Activated T-helper 1 cell treated with Interleukin-2 at 50 U/mL for 16 hours (primary cell): ENCODE results near the gene GAL3ST3.
A peak's percentile ranks its signal among the peaks of the same experiment; 100 is the strongest.
"Not testable (repeated sequence)": the region's sequence is repeated elsewhere in the genome, so short reads cannot be mapped to it uniquely, and the experiment has no call there.

Source experiments
- DNase-seq: peaks from one replicate; pipeline ENCODE4 v3.0.0-alpha.2; 2020; ENCODE audit warnings: low read depth

The GAL3ST3 gene

DNA sequence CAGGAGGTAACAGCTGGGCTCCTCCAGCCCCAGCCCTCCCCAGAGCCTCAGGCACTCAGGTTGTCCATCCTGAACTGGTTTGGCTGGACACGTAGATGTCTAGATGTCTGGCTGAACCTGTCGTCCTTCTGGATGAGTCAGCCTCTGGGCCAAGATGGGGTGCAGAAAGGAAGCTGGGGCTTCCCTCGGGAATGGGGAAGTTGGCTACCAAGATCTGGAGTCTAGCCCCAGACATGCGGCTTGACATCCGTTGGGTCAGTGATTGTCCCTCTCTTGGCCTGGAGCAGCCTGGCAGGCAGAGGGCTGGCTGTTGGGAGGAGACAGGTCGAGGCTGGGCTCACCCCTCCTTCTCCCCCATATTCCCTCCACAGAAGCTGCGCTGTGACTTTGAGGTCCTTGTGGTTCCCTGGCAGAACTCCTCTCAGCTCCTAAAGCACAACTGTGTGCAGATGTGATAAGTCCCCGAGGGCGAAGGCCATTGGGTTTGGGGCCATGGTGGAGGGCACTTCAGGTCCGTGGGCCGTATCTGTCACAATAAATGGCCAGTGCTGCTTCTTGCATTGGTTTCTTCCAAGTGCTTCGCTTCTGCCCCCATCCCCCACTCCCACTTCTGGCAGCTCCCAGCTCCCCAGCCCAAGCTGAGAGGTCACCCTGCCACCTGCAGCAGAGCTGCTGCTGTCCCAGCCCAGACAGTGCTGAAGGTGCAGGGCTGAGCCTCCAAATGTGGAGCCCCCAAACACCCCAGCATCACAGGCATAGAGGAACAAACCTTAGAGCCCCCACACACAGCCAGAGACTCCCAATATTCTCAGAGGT is 35.8 kb downstream of the GAL3ST3 start:
- DNase-seq, result no peak

DNA sequence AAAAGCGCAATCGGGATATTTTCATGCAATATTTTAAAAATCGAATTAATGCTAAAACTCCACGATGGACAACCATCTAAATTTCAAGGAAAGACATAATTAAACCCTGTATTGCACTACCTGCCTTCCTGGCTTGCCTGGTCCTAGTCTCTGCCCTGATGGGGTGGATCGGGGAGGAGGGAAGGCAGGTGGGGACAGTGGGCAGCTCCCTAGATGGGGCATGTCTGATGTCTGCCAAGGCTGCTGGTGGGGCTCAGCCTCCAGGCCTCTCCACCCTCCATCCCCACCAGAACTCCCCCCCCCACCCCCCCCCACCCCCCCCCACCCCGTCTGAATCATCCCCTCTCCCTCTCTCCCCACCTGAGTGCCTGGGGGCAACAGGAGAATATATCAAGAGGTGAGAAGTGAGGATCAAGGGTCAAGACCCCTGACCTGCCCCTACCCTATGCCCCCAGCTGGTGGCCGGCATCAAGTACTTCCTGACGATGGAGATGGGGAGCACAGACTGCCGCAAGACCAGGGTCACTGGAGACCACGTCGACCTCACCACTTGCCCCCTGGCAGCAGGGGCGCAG is 36.5 kb downstream of the GAL3ST3 start:
- DNase-seq, result no peak

DNA sequence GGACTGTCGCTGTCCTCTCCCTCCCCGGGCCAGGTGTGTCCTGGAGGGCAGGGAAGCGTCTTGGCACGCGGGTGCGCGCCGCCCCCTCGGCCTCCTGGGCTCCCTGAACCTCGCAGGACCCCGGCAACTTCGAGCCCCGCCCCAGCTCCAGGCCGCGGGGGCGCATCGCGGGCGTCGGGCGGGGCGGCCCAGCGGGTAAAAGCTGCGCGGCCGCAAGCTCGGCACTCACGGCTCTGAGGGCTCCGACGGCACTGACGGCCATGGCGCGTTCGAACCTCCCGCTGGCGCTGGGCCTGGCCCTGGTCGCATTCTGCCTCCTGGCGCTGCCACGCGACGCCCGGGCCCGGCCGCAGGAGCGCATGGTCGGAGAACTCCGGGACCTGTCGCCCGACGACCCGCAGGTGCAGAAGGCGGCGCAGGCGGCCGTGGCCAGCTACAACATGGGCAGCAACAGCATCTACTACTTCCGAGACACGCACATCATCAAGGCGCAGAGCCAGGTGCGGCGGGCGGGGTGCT is 37.1 kb downstream of the GAL3ST3 start, which contains the start of gene CST6:
CST6 (plus strand) TSS at position 224 of the 519 bp plus-strand sequence; CDS start at position 261, 37 bp downstream.
- no peak for DNase-seq

DNA sequence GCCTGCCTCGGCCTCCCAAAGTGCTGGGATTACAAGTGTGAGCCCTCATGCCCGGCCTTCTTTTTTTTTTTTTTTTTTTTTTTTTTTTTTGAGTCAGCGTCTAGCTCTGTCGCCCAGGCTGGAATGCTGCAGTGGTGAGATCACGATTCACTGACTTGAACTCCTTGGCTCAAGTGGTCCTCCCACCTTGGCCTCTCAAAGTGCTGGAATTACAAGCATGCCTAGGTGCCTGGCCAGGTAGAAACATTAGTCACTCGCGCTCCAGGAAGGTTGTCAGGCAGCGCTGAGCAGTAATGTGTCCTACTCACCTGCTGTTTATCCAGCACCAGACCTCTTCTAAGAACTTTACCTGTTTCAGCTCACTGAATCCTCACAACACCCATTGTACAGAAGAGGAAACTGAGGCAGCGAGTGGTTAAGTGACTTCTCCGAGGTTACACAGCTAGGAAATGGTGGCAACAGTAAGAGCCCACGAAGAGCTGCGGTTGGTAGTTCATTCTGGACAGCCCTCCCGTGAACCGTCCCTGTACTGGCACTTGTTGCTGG is 37.6 kb downstream of the GAL3ST3 start:
- DNase-seq, result no peak

DNA sequence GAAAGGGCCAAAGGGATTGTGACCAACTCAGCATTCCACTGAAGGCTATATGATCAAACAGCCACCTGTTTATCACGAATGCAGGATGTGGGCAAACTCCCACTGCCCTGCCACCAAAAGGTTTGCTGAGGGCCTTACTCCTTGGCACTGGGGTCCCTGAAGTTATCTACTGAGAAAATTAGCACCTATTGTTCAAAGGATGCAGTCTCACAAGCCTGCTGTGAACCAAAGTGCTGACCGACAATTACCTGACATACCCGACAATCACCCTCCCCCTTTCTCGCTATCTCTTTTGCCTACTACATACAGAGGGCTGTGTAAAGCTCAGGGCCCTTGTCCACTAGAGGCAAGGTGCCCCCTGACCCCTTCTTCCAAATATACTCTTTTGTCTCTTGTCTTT is 38.9 kb downstream of the GAL3ST3 start:
- DNase-seq, result not testable (repeated sequence)

DNA sequence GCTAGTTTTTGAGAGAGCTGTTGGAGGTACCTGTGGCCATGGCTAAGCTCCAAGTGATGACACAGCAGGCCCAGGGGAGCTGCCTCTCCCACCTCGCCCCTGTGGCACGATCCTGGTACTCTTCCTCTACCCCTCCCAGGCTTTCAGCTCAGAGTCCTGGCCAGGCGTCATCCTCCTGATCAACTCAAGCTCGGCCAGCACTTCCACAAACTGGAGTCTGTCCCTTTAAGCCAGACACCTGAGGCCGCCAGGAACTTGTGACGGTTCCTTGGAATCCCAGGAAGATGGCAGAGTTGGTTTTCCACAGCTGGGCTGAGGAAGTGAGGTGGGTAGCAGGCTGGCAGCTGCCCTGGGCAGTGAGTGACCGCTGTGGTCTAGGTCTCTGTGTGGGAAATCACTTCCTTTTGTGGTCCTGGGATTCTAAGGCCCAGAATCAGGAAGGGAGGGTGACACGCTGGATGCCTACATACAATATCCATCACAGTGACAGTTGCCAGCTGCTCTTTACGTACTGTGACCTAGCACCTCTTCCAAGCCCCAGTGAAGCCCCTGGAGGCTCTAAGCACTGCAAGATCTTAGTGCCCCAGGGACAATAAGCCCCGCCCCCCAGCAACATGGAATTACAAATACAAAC is 40.4 kb downstream of the GAL3ST3 start:
- DNase-seq, result no peak

GRCh38 chr11:66008095-66008467 is 40.9 kb downstream of the GAL3ST3 start:
- DNase-seq, result no peak

DNA sequence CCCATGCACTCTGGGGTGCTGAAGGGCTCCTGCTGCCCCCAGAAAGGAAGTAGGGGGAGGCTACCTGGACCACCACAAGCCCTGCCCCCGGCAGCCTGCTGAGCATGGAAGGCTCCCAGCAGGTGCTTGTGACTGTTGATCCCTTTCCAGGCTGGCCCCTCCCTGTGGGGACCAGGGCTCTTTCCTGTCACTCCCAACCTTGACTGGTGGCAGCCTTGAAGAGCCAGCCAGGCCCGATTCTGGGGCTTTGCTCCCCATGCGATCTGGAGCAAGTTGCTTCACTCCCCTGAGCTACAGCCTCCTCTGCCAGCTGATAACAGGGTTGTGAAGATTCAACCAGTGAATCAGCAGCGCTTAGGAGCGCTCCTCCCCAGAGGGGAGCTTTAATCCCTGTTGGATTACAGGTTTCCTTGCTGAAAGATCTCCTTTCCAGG is 41.7 kb downstream of the GAL3ST3 start:
- DNase-seq, result no peak

DNA sequence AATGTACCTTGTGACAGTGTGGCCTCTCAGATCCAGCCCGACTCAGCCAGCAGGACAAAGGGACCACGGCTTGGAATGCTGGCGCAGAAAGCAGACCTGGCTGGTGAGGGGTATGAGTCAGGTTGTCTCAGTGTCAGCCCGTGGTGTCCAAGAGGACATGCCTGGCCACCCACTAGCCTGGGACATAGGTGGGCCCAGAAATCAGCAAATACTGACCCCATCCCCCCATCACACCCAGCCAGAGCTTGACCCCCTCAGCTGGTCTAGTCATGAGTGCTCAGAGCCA is 42.1 kb downstream of the GAL3ST3 start:
- DNase-seq, result no peak

- DNase-seq, result no peak
Observed at GRCh38 chr11:66006134-66006890, 42.6 kb downstream of the GAL3ST3 start.

DNA sequence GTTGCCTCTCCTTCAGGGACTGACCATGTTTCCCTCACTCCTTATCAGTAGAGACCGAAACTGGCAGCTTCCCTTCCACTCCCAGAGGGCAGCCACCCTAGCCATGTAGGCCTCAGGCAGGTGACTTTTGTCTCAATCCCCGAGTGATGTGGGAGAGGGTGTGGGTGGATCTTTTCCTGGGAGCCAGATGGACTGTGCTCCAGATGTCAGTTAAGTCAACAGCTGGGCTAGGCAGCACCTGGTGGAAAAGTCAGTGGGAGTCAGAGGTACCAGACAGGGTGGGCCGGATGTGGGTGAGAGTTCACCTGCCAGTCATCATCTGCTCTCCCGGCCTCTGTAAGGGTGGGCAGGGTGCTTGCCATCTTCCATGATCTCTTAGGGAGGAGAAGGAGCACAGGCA is 44.8 kb downstream of the GAL3ST3 start:
- no peak for DNase-seq

- DNase-seq, result no peak
Observed at GRCh38 chr11:66003291-66003690, 45.7 kb downstream of the GAL3ST3 start.

- peak; percentile 63 for DNase-seq
Observed at GRCh38 chr11:66002648-66003225, 46.2 kb downstream of the GAL3ST3 start.

DNA sequence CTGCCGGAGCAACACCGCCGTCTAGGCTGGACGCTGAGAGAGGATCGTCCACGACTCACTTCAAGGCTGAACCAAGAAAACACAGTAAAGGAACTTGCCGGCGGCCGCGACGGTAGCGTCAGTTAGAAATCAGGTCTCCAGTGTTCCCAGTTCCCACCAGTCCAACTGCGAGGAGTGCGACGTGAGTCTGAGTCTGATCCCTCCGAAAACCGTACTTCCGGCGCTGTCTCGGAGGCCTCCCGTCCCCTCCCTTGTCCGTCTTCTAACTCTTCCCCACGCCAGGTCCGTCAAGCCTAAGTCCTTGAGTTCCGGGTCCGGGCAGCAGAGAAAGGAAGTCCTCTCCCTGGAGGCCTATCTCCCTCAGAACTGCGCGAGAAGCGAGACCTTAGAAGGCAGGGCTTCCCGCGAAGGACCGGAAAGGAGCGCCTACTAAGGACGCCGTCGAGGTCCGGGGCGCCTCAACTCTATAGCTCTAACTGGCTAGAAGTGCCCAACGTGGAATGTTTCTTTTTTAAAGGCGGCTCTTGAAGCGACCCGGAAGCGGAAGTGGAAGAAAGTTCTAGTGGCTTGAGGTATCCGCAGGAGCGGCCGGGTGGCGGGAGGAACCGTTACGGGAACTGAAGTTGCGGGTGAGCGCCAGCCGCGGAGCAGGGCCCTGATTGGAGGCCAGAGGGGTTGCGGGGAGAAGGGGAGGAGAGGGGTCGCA is 46.9 kb downstream of the GAL3ST3 start, which contains the start of the genes BANF1 and EIF1AD:
BANF1 (plus strand) TSS at position 562 of the 706 bp plus-strand sequence. CDS start 748 bp downstream, outside the sequence.
EIF1AD (minus strand) TSS at position 216 of the 706 bp plus-strand sequence. CDS start 1,768 bp downstream, outside the sequence.
- peak; percentile 88 for DNase-seq

- no peak for DNase-seq
Observed at GRCh38 chr11:65997286-65997685, 51.7 kb downstream of the GAL3ST3 start.

GRCh38 chr11:65992056-65992455 is 56.9 kb downstream of the GAL3ST3 start:
- no peak for DNase-seq
